RCC 7860 (cell line): ENCODE measurements around the gene CFAP58.

ENCODE experiments used
- DNase-seq: peaks from one replicate; pipeline ENCODE4 v3.0.0-alpha.2; 2015; ENCODE audit warnings: low spot score
- FAIRE-seq: peaks from 2 replicates; lab custom pipeline; 2012; peaks lifted over from hg19 to GRCh38; lab: Jason Lieb, UNC

CFAP58 gene

GRCh38 chr10:104359811-104360210, 6.2 kb downstream of the CFAP58 start:
- FAIRE-seq (no peak), DNase-seq (no peak)

GRCh38 chr10:104367904-104368303, 14.3 kb downstream of the CFAP58 start:
- no peak for DNase-seq
- FAIRE-seq: no peak

- DNase-seq (no peak), FAIRE-seq (no peak)
Observed at GRCh38 chr10:104368381-104368780, 14.7 kb downstream of the CFAP58 start.

- FAIRE-seq: no peak
- no peak for DNase-seq
Observed at GRCh38 chr10:104371753-104372152, 18.1 kb downstream of the CFAP58 start.

- DNase-seq (no peak), FAIRE-seq (no peak)
Observed at GRCh38 chr10:104374591-104374990, 21.0 kb downstream of the CFAP58 start.

GRCh38 chr10:104376784-104377300, 23.2 kb downstream of the CFAP58 start:
- no peak for FAIRE-seq
- no peak for DNase-seq

- FAIRE-seq (no peak), DNase-seq (no peak)
Observed at GRCh38 chr10:104380336-104380735, 26.7 kb downstream of the CFAP58 start.

GRCh38 chr10:104387130-104387888, 33.7 kb downstream of the CFAP58 start:
- DNase-seq: no peak
- FAIRE-seq: peak; percentile 28

GRCh38 chr10:104388830-104389229, 35.2 kb downstream of the CFAP58 start:
- FAIRE-seq (no peak), DNase-seq (no peak)

GRCh38 chr10:104391150-104391968, 37.7 kb downstream of the CFAP58 start:
- DNase-seq (peak; percentile 20), FAIRE-seq (no peak)

- no peak for FAIRE-seq
- DNase-seq: no peak
Observed at GRCh38 chr10:104391969-104392296, 38.3 kb downstream of the CFAP58 start.

- no peak for FAIRE-seq
- DNase-seq: no peak
Observed at GRCh38 chr10:104393387-104393786, 39.8 kb downstream of the CFAP58 start.

GRCh38 chr10:104396581-104396980, 42.9 kb downstream of the CFAP58 start:
- FAIRE-seq: no peak

GRCh38 chr10:104403636-104404035, 50.0 kb downstream of the CFAP58 start:
- DNase-seq: no peak
- no peak for FAIRE-seq

More at GRCh38 chr10:104396581-104396980, 42.9 kb downstream of the CFAP58 start:
- no peak for DNase-seq

GRCh38 chr10:104406715-104407650, 53.4 kb downstream of the CFAP58 start:
- peak; percentile 23 for DNase-seq
- no peak for FAIRE-seq

GRCh38 chr10:104413528-104413927, 59.9 kb downstream of the CFAP58 start:
- FAIRE-seq (no peak), DNase-seq (no peak)

- no peak for DNase-seq
- no peak for FAIRE-seq
Observed at GRCh38 chr10:104415526-104416165, 62.0 kb downstream of the CFAP58 start.

- DNase-seq: no peak
- no peak for FAIRE-seq
Observed at GRCh38 chr10:104416851-104417250, 63.2 kb downstream of the CFAP58 start.

- DNase-seq: no peak
- no peak for FAIRE-seq
Observed at GRCh38 chr10:104417637-104418292, 64.1 kb downstream of the CFAP58 start.

GRCh38 chr10:104424719-104425118, 71.1 kb downstream of the CFAP58 start:
- no peak for FAIRE-seq
- DNase-seq: no peak
